ELF-1 (cell line): ENCODE results near the gene TBC1D14.

Experiments
- DNase-seq: peaks from one replicate; pipeline ENCODE4 v3.0.0-alpha.2; 2016; ENCODE audit warnings: low read depth, low spot score

TBC1D14 gene

GRCh38 chr4:6999172-7000086 is 89.8 kb downstream of the TBC1D14 start:
- DNase-seq: no peak

GRCh38 chr4:7000421-7001176 is 91.0 kb downstream of the TBC1D14 start:
- DNase-seq: no peak

DNA sequence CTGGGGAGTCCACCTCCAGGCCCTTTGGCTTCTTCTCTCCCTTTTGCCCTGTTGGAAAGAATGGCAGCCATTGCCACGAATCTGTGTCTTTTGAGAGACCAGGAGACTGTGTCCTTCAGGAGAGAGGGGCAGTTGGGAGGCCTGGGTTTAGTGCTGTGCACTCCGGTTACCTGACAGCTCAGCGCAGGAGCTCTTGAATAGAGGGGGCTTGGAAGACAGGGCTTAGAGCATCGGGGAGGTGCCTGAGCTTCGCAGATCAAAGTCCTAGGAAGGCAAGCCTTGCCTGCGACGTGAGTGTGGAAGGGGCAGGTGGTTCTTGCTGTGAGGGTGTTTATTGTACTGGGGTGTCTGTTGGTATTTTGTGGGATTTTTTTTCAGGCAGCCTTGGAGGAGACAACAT is 91.6 kb downstream of the TBC1D14 start:
- no peak for DNase-seq

DNA sequence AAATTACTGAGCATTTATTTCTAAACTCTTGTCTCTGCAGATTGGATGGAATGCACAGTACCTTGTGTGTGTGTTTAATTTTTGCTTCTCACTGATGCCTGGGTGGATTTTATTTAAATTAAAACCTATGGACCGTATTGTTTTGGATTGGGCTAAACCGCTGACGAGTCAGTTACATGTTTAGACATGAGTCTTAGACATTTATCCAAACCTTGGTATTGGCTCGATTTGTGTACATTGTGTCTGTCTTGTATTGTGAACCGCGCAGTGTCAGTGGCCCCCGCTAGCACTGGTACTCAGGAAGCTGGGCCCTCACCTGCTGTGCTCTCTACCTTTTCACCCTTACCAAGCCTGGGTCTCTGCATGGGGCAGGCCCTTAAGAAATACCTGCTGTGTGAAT is 92.7 kb downstream of the TBC1D14 start:
- no peak for DNase-seq

DNA sequence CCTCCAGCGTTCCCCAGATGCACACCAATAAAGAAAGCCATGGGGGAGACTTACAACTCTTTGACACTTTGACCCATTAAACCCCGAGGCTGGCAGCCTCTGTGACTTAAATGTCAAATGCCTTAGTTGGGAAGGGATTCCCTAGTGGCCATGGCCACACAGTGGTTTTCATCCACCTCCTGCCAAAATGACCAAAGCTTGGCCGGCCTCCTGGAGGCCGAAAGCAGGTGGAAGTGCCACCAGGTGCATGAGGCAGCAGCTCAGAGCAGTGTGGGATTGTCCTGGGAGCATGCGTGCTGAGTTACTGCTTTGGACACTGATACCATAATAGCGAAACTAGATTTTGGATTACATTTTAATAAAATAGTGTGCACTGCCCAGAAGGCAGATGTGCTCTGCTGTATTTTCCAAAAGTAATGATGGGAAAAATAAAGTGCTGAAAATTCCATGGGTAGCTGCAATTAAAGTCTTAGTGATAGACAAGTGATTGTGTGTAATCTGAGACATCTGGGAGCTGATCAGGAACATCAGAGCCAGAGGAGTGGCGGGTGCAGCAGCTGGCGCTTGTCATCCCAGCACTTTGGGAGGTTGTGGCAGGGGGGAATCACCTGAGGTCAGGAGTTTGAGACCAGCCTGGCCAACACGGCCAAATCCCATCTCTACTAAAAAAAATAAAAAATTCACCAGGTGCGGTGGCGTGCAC is 93.7 kb downstream of the TBC1D14 start:
- no peak for DNase-seq

- DNase-seq: no peak
These were observed 94.2 kb downstream of the TBC1D14 start for GRCh38 chr4:7003879-7004240.

GRCh38 chr4:7004331-7004730 is 94.7 kb downstream of the TBC1D14 start:
- peak; percentile 80 for DNase-seq

DNA sequence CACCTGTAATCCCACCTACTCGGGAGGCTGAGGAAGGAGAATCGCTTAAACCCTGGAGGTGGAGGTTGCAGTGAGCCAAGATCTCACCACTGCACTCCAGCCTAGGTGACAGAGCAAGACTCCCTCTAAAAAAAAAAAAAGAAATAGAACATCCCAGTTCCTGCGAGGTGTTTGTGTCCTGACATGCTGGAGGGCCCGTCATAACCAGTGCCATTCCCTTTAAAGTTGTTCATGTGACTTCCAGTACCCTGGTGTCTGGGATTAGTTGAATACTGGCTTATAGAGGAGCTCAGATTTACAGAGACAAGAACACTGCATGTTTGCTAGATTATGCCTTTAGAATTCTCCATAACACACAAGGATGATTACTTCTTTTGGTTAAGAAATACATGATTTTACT is 95.9 kb downstream of the TBC1D14 start:
- no peak for DNase-seq

GRCh38 chr4:7006411-7006810 is 96.8 kb downstream of the TBC1D14 start:
- no peak for DNase-seq

GRCh38 chr4:7007142-7007907 is 97.7 kb downstream of the TBC1D14 start:
- DNase-seq: peak; percentile 45

DNA sequence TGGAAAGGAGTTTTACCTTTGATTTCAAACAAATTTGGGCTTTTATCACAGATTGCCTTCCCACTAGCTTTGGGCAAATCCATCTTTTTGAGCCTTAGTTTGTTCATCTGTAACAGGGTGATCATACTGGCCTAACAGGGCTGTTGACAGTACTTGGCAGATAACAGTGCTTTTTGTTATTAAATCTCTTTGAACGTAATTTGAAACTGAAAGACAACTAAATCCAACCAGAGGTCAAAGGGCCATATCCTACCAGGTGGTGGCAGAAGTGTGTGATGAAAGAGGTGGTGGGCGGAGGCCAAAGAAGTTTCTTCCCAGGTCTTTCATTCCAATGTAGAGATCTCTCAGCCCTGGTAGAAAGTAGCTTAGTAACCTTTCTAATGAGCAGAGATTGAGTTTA is 98.3 kb downstream of the TBC1D14 start:
- DNase-seq: peak; percentile 43

DNA sequence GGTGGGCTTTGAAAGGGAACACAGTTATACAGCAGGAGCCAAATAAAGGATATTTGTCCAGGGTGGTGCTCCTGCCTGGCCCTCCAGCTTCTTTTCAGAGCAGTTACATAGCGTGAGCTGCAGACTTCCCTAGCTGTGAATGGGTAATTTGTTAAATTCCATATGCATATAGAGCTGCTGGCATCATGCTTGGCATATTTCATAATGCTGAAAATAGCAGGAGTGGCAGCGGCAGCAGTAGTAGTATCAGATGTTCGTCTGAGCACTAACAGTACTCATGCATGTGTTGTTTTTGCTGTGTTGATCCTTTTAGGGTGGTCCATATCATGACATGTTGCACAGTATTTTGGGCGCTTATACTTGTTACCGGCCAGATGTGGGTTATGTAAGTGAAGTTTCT is 99.9 kb downstream of the TBC1D14 start:
- no peak for DNase-seq

- DNase-seq: no peak
These were observed 103.5 kb downstream of the TBC1D14 start for GRCh38 chr4:7013175-7013574.

DNA sequence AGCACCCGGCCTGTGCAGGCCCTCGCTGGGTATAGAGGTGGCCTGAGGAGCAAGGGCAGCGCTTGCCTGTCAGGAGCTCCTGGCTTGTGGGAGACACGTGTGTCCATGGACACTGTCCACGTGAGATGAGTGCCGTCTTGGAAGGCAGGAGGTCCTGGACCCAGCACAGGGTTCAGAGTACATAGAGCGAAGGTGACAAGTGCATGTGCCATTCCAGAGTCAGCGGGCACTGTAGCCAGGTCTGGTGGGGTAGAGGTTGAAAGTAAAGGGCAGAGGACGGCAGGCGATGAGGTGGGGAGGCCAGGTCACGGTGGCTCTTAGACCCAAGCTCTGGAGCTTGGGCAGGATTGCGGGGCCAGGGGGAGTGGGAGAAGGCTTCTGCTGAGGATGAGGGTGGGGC is 105.2 kb downstream of the TBC1D14 start:
- no peak for DNase-seq

GRCh38 chr4:7015383-7016035 is 105.9 kb downstream of the TBC1D14 start:
- no peak for DNase-seq

DNA sequence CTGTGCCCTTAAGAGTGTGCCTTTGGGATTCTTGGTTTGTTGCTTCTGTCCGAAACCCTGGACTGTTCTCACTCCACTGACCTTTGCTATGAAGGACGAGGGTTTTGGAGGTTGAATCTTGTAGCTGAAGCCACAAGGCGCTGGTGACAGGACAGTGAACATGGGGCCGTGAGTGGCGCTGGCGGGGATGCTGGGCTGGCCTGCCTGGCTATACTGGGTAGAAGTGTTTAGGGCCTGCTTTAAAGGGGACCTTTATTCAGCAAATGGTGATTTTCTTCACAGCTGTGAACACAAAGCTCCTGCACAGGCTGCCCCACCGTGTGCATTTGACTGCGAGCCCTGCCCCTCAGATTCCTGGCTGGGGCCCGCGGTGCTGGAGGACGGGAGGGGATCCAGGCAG is 106.5 kb downstream of the TBC1D14 start:
- no peak for DNase-seq

- DNase-seq: no peak
These were observed 106.9 kb downstream of the TBC1D14 start for GRCh38 chr4:7016512-7016911.

DNA sequence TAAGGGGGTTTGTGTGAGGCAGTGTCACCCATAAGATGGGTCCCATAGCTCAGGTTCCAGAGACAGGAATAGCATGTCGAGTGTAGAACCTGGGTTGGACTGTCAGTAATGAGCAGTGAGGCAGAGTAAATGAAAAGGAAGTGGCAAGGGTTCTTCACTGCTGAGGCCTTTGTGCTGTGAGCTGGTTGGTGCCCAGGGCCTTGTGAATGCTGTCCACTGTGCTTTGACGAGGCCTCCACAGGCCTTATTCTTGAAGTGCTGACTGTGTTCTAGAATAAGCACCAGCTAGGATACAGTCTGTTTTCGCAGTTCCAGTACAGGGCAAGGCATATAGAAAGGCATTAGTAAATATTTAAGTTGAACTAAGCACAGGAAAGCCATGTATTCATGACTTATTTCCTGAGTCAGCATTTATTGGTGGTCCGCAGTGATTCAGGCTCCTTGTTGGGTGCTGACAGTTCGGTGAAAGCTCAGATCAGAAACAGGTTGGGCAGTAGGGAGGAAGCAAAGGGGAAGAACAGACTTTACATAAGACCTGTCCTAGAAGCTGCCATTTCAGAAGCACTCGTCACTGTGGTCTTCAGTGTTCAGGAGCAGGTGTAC is 107.9 kb downstream of the TBC1D14 start:
- DNase-seq: no peak

GRCh38 chr4:7018281-7018680 is 108.7 kb downstream of the TBC1D14 start:
- DNase-seq: no peak

DNA sequence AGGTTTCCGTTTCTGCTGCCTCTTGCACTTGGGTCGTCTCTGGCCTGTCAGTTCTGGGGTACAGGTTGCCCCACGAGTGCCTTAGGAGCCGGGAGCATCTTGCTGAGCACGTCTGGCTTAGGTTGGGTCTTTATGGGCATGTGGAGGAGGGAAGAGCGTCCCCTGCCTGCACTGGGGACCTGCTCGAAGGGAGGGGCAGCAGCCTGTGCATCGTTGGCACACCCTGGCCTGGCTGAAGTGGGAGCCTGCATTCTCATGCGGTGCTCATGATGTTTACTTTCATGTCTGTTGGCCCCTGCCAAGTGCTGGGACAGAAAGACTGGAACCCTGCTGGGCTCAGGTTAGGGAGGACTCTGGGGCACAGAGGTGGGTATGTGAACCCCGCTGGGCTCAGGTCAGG is 109.7 kb downstream of the TBC1D14 start:
- DNase-seq: no peak

DNA sequence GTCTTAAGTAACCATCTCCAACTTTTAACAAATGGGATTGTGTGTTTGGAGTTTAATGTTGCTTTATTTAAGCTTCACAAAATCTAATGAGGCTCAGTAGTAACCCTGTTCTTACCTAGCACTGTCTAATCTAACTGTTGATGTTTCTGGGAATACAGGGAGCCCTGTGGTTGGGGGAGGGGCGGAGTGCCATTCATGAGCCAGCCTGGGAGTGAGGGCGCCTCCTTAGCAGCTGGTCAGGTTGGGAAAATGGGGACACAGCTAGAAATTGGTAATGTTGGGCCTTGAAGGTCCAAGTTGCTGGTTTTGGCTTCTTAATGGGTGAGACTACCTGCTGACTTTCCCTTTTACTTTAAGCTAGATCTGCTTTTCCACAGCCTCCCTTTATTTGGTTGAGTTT is 110.7 kb downstream of the TBC1D14 start:
- DNase-seq: no peak
